Activated CD4-positive, CD25-positive, alpha-beta regulatory T cell treated with anti-CD3 and anti-CD28 coated beads, Interleukin-2, amount 50 U/mL, for 16 hours (primary cell): ENCODE results near the gene NCOA5.
"Not testable (repeated sequence)": the region's sequence is repeated elsewhere in the genome, so short reads cannot be mapped to it uniquely, and the experiment has no call there.

Source experiments
- DNase-seq: peaks from one replicate; pipeline ENCODE4 v3.0.0-alpha.2; 2020; ENCODE audit warnings: low read depth, low spot score

Gene NCOA5

DNA sequence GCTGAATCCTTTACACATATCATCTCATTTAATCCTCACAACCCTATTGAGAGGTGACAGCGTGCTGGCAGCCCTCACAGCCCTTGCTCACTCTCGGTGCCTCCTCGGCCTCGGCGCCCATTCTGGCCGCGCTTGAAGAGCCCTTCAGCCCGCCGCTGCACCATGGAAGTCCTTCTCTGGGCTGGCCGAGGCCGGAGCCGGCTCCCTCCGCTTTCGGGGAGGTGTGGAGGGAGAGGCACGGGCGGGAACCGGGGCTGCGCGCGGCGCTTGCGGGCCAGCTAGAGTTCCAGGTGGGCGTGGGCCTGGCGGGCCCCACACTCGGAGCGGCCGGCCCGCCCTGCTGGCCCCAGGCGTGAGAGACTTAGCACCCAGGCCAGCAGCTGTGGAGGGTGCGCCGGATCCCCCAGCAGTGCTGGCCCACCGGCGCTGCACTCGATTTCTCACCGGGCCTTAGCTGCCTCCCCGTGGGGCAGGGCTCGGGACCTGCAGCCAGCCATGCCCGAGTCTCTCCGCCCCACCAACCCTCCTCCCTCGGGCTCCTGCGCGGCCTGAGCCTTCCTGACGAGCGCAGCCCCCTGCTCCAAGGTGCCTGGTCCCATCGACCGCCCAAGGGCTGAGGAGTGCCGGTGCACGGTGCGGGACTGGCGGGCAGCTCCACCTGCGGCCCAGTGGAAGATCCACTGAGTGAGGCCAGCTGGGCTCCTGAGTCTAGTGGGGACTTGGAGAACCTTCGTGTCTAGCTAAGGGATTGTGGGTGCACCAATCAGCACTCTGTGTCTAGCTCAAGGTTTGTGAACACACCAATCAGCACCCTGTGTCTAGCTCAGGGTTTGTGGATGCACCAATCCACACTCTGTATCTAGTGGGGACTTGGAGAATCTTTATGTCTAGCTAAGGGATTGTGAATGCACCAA lies 2.1 kb upstream of the NCOA5 start:
- not testable (repeated sequence) for DNase-seq

GRCh38 chr20:46089167-46089416 lies 670 bp downstream of the NCOA5 start:
- DNase-seq = no peak

GRCh38 chr20:46088409-46089166 lies 1.2 kb downstream of the NCOA5 start:
- DNase-seq = no peak

DNA sequence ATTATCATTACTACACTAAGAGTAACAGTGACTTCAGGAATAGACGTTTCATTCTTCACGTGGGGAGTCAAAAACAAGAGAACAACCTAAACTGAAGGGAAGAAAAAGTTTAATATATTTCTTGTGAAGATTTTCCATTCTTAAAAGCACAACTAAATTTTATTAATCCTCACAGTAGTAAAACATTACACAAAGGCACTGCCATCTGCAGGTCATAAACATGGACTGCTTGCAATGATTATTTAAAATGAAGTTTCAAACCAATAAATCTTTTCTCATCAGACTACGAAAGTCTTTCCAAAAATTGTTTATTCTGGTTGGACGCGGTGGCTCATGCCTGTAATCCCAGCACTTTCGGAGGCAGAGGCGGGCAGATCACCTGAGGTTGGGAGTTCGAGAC lies 2.6 kb downstream of the NCOA5 start:
- DNase-seq = no peak

- DNase-seq = no peak
Observed at GRCh38 chr20:46085179-46085851, 4.4 kb downstream of the NCOA5 start.

GRCh38 chr20:46084805-46085178 lies 5.0 kb downstream of the NCOA5 start:
- no peak for DNase-seq

DNA sequence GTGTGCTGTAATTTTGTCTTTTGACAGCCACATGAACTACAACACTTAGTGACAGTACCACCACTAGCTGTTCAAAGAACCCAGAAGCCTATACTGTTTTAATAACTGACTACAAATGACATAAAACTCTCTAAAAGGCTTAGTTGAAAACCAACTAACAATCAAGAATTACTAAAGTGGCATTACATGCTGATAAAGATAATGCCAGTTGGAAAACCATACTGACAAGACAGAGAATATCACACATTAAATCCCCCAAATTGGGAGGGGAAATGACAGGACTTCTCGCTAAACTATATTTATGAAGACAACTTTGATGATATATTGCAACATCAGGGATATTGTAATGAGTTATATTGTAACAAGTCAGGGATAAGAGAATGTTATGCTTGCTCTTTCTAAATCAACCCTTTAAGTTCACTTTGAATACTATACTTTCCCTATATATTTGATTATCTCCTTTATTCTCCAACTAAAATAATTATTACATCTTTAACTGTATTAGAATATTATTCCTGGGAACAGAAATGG lies 6.2 kb downstream of the NCOA5 start:
- DNase-seq = no peak

DNA sequence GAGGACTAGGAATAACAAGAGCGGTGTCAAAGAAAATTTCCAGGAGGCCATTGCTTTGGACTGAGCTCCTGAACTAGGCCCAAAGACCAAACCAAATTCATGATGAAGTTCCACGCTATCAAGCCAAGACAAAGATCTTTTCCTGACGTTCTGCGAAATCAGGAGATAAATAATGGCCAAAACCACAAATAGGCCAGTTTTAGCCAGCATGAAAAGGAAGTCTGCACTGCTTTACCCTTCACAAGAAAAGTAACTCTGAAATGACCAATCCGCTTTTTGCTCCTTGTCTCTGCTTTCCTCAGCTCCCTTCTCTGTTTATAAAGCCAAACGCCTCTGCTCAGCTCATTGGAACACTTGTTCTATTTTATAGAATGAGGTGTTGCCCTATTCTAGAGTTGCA lies 6.7 kb downstream of the NCOA5 start:
- no peak for DNase-seq

DNA sequence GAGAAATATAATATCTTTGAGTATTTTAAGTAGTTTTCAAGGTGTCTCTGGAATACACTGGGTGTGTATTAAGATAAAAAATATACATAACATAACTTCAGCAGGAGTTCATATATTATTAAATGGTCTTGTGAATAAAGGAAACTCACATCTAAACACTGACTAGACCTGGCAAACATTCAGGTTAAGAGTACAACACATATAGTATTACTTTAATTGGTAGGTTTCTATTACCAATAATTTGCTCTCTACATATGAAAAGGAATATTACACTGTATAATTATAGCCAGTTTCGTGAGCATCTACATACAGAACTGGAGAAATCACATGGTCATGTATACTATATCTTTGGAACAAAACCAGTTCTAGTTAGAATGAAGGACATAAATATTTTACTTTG lies 8.7 kb downstream of the NCOA5 start:
- no peak for DNase-seq

GRCh38 chr20:46078954-46079353 lies 10.8 kb downstream of the NCOA5 start:
- DNase-seq = no peak

DNA sequence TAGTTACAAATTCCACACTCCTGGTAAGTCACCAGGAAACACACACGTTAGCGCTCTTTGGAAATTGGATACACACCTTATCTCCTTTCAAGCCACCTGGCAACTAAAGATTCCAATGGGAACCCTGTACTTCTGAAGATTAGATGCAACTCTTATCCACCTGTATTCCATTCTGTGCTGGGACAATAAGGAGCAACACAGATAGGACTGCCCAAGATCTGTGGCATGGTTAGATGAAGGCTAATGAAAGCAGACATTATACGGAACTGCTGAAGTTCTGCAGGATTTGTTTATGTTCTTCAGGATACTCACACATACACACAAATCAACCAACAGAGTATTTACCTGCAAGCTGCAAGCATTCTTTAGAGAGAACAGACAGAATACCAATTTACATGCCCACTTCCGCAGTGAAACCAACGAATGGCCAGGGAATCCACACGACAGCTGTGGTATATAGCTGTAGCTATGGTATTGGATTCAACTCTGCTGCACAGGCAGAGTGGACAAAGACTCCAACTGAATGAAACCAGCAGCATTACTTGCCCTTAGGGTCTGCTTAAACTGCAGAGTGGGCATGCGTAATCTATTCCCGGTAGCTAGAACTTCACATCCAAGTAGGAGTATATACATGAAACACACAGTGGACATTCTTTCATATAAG lies 12.0 kb downstream of the NCOA5 start:
- DNase-seq = no peak

GRCh38 chr20:46076806-46077205 lies 13.0 kb downstream of the NCOA5 start:
- DNase-seq = no peak

DNA sequence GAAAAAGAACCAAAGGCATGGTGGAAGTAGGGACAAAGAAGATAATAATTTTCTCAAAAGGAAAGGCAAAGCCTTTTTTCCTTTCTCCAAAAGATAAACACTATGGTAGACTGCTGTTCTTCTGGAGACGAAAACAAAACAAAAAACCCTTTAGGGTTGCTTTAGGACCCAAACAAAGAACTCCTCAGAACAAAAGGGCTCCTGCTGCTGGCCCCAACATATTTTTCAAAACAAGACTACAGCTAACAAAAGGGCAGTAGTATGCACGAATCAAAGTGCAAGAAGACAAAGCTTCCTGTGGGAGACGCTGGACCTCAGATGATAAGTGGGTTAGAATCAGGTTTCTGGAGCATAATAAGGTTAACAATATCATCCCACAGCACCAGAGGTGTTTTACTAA lies 15.8 kb downstream of the NCOA5 start:
- no peak for DNase-seq

GRCh38 chr20:46073443-46073842 lies 16.3 kb downstream of the NCOA5 start:
- no peak for DNase-seq

DNA sequence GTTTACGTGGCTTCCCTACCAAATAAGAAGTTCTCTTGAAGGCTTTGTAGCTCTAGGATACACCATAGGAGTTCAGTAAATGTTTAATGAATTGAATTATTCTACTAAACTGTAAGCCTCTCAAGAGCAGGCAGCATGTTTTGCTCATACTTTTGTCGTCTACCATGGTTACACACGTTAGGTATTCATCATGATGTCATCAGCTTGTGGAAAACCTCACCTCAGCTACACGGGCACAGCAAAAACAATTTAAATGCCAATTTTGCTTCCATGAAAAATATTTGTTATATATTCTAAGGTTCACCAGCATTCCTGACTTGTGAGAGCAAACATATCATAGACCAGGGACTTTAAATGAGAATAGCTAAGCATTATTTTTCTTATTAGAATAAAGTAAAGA lies 16.7 kb downstream of the NCOA5 start:
- no peak for DNase-seq

- no peak for DNase-seq
Observed at GRCh38 chr20:46071573-46071972, 18.2 kb downstream of the NCOA5 start.

GRCh38 chr20:46070215-46070900 lies 19.4 kb downstream of the NCOA5 start:
- no peak for DNase-seq

DNA sequence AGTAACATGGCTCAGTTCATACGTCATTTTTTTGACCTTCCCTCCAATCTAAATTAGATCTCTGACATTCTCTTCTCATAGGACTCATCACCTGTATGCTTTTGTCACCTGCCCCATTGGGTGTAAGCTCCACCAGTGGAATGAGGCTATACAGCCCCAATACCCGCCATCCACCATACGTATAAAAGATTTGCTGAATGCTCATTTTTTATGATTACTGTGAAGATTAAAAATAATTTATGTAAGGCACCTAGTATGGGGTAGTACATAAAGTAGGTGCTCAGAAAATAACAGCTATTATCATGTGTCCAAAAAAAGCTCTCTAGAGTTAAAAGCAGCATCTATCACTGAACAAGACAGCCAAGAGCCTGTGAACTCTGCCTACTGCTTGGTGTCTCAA lies 24.1 kb downstream of the NCOA5 start:
- no peak for DNase-seq

GRCh38 chr20:46065006-46065405 lies 24.8 kb downstream of the NCOA5 start:
- DNase-seq = no peak

GRCh38 chr20:46063652-46064054 lies 26.1 kb downstream of the NCOA5 start:
- no peak for DNase-seq

DNA sequence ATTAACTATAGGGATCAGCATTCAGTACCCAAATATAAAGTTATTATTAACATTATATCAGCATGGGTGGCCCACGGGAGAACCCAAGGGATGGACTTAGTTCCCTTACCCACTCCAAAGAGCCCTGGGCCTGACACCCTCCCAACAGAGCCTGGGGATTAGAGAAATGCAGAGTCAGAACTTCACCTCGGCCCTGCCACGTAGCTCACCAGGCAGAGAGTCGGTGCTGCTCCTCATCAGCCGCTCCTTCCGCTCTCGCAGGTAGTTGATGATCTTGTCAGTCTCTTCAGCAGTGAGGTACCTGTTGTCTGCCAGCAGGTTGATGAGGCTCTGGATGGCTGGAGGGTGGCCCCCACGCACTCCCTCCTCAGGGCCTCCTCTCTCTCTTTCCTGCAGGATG lies 26.6 kb downstream of the NCOA5 start:
- no peak for DNase-seq
